LNCaP clone FGC (cell line): Measurements from ENCODE around the gene EED.
A peak's percentile ranks its signal among the peaks of the same experiment; 100 is the strongest.

ENCODE experiments used
- DNase-seq: peaks from one replicate; pipeline ENCODE4 v3.0.0-alpha.2; 2011; ENCODE audit warnings: low read depth
- H3K4me3 ChIP-seq: 2 replicates; pipeline ENCODE4 v1.5.1; 2011; ENCODE audit warnings: mild to moderate bottlenecking, low read depth, low read length, control low read depth
- CTCF ChIP-seq: IDR thresholded peaks from 2 replicates; pipeline ENCODE4 v1.5.1; 2012; ENCODE audit warnings: mild to moderate bottlenecking; ENCODE audit not compliant: control insufficient read depth, insufficient read depth; ENCODE audit errors: extremely low read depth

EED gene, protein sequence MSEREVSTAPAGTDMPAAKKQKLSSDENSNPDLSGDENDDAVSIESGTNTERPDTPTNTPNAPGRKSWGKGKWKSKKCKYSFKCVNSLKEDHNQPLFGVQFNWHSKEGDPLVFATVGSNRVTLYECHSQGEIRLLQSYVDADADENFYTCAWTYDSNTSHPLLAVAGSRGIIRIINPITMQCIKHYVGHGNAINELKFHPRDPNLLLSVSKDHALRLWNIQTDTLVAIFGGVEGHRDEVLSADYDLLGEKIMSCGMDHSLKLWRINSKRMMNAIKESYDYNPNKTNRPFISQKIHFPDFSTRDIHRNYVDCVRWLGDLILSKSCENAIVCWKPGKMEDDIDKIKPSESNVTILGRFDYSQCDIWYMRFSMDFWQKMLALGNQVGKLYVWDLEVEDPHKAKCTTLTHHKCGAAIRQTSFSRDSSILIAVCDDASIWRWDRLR

DNA sequence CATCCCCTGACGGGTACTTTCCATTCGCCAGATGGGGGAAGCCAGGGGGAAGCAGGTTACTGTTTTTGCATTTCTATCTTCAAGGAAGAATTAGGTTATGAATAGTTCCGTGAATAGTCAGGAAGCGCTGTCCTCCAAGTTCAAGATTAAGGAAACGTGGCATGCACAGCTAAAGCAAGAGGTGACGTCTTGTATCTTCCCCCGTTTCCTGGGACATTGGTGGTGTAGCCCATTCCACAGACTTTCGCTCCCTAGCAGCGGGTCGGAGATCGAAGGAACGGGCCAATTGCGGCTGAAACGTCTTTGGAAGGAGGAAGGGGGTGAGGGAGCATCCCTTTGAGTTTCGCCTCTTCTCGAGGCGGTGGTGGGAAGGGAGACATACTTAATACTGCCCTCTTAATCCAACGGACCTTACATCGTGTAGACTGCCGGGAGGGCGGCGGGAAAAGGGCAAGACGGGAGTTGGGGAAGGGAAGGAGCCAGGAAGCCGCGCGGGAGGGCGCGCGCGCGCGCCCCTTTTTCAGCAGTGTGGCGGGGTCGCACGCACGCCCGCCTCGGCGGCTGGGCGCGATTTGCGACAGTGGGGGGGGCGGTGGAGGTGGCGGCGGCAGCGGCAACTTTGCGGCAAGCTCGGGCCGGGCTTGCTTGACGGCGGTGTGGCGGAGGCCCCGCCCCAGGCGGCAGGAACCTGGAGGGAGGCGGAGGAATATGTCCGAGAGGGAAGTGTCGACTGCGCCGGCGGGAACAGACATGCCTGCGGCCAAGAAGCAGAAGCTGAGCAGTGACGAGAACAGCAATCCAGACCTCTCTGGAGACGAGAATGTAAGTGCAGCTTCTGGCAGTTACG, at the start of gene EED:
TSS of gene EED (plus strand) at position 232 of the 847 bp plus-strand sequence. CDS start at position 709, 477 bp downstream.
- peak within 1 kb of the TSS; percentile 96 for H3K4me3 ChIP-seq

GRCh38 chr11:86194998-86195397, 49.6 kb upstream of the EED start:
- TF ChIP-seq CTCF = no peak
- no peak overlapping the region for H3K4me3 ChIP-seq
- no peak for DNase-seq

More for the DNA sequence above, at the start of gene EED:
- peak; percentile 84 for DNase-seq
- no peak for TF ChIP-seq CTCF

GRCh38 chr11:86196085-86196696, 48.4 kb upstream of the EED start:
- peak; percentile 26 for DNase-seq
- H3K4me3 ChIP-seq = no peak overlapping the region
- TF ChIP-seq CTCF = no peak

DNA sequence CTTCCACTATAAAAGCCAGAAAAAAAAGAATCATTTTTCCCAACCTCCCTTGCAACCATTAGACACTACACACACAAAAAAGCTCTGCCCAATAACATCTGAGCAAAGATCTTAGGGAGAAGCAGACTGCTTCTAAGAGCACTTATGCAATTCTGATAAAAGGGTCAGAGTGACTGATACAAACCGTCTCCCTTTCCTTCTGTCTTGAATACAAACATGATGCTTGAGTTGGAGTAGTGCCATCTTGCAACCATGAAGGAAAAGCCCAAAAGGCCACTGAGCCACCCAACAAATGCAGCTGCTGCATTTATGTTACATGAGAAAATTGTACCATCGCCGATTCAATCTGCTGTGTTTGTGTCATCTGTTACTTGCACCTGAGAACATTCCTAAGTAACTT, 47.6 kb upstream of the EED start:
- no peak overlapping the region for H3K4me3 ChIP-seq
- DNase-seq = no peak
- TF ChIP-seq CTCF = no peak

DNA sequence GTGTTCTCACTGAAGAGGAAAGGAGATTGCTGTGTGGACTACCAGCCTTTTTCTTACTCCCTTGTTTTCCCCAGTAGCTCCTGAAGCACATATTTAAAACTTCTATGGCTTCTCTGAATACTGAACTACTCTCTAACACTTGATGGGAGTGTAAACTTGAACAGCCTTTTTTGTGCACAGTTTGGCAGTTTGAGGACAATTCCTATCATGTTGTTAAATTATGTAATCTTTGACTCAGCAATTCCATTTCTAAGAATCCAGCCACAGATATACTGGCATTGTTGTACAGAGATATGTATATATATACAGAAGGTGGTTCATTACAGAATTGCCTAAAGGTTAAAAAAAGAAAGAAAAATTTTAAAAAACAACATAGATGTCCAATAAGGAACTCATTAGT, 47.1 kb upstream of the EED start:
- DNase-seq = no peak

More for the DNA sequence above, 47.1 kb upstream of the EED start:
- no peak for TF ChIP-seq CTCF
- H3K4me3 ChIP-seq = no peak overlapping the region
